A673 (cell line): ENCODE measurements around the gene FES. TPM values are rescaled to one million over a fixed set of nuclear protein-coding genes. Genes with fewer than 3 reads are reported as not detected.
A peak's percentile ranks its signal among the peaks of the same experiment; 100 is the strongest.

Experiments used
- BruUV-seq: library from RNA; stranded (reverse); fragments of 400-500 nt; replicated peaks from 2 replicates; lab custom pipeline; 2021; lab: Mats Ljungman, UMichigan
- CTCF ChIA-PET: fragments of 300-600 bp; sonication (Branson Sonifier 250); formaldehyde crosslinking; loops from one replicate; lab custom pipeline; 2022; ENCODE audit warnings: antibody characterized with exemption; lab: Charles Lee
- POLR2A ChIA-PET: fragments of 300-600 bp; sonication (Branson Sonifier 250); formaldehyde crosslinking; loops from one replicate; lab custom pipeline; 2022; ENCODE audit warnings: antibody characterized with exemption; ENCODE audit not compliant: low non-redundant PET; lab: Charles Lee
- DNase-seq: peaks from one replicate; pipeline ENCODE4 v3.0.0-alpha.2; 2015; ENCODE audit warnings: low spot score
- H3K27ac ChIP-seq: fragments of 200-600 bp; sonication (generic); 2 replicates; pipeline ENCODE4 v1.5.1; 2016; ENCODE audit warnings: mixed run types, low read depth, mild to moderate bottlenecking, mixed read lengths, antibody characterized with exemption, low read length; ENCODE audit not compliant: poor library complexity, severe bottlenecking
- H3K27me3 ChIP-seq: fragments of 200-600 bp; sonication (generic); replicated peaks from 2 replicates; pipeline ENCODE4 v1.6.1; 2017; ENCODE audit warnings: mixed run types, low read depth, mild to moderate bottlenecking, mixed read lengths, antibody characterized with exemption, low read length; ENCODE audit not compliant: insufficient read depth, poor library complexity
- H3K36me3 ChIP-seq: fragments of 200-600 bp; sonication (generic); 2 replicates; pipeline ENCODE4 v1.6.1; 2016; ENCODE audit warnings: mixed run types, mild to moderate bottlenecking, mixed read lengths, antibody characterized with exemption, low read length; ENCODE audit not compliant: insufficient read depth, poor library complexity, severe bottlenecking
- H3K4me1 ChIP-seq: fragments of 200-600 bp; sonication (generic); 2 replicates; pipeline ENCODE4 v1.6.1; 2017; ENCODE audit warnings: mixed run types, mild to moderate bottlenecking, mixed read lengths, antibody characterized with exemption, low read length; ENCODE audit not compliant: insufficient read depth, poor library complexity, severe bottlenecking
- H3K4me3 ChIP-seq: fragments of 200-600 bp; sonication (generic); 2 replicates; pipeline ENCODE4 v1.5.1; 2016; ENCODE audit warnings: low read depth, mixed run types, mild to moderate bottlenecking, mixed read lengths, low read length; ENCODE audit not compliant: poor library complexity, severe bottlenecking
- H3K9me3 ChIP-seq: fragments of 200-600 bp; sonication (generic); 2 replicates; pipeline ENCODE4 v1.6.1; 2016; ENCODE audit warnings: mixed run types, low read depth, mild to moderate bottlenecking, mixed read lengths, antibody characterized with exemption, low read length; ENCODE audit not compliant: poor library complexity, severe bottlenecking
- EZH2 ChIP-seq: fragments of 200-600 bp; sonication (generic); IDR thresholded peaks from 2 replicates; pipeline ENCODE4 v1.6.1; 2017; ENCODE audit warnings: borderline replicate concordance, low read depth, mild to moderate bottlenecking, mixed read lengths, antibody characterized with exemption, low read length; ENCODE audit not compliant: poor library complexity, severe bottlenecking
- intact Hi-C: fragments of 100-400 bp; cut with micrococcal nuclease; formaldehyde crosslinking; loops from one replicate; pipeline ENCODE4 v1.10.0; 2022; ENCODE audit not compliant: unreplicated experiment
- total RNA-seq: library from RNA; stranded (reverse); gene quantifications from 2 replicates; pipeline ENCODE4 v1.2.3, GENCODE V29; 2021
- TF ChIP-seq, protein P1 (sequence below): fragments of 300-800, 200-600 bp; sonication (generic); conservative IDR thresholded peaks from 2 replicates; pipeline ENCODE4 v1.5.1; 2017; ENCODE audit warnings: low read depth, mild to moderate bottlenecking, antibody characterized with exemption, low read length, moderate library complexity, mixed read lengths

FES gene
- total RNA-seq, 1 experiment from 2014 or later: 3.8 TPM

DNA sequence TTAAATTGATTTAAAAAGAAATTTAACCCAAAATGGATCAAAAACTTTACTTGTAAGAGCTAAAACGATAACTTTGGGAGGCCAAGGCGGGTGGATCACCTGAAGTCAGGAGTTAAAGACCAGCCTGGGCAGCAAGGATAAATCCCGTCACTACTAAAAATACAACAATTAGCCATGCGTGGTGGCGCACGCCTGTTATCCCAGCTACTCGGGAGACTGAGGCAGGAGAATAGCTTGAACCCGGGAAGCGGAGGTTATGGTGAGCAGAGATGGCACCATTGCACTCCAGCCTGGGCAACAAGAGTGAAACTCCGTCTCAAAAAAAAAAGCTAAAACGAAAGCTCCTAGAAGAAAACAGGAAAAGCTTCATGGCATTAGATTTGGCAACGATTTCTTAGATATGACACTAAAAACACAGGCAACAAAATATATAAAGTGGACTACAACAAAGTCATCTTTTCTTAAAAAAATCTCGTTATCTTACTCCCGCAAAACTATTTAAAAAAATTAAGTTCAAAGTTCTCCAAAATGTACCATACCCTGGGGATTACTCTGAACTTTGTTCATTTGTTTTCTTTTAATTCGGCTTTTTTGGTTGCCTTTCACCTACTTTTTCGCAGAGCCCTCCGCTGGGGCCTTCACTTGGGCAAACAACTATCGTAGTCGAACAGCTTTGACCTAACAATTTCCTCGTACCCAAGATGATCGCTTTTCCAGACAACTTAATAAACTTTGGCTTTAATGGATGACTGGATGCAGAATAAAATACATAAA is 45.1 kb downstream of the FES start:
- Histone ChIP-seq H3K9me3 (no peaks in the 10 kb centered on the region), H3K4me1 (peaks cover 14% of the 10 kb centered on the region), H3K27ac (peak overlapping the region; percentile 86), H3K36me3 (no peaks in the 10 kb centered on the region), H3K27me3 (no peaks in the 10 kb centered on the region), H3K4me3 (peak overlapping the region; percentile 53)
- intact Hi-C loops: loop anchor here (2.0 to 10.0 kb wide), 3 partner anchors 27 to 785 kb away; partner anchors contain the start of gene MAN2A2
- TF ChIP-seq, protein P1, sequence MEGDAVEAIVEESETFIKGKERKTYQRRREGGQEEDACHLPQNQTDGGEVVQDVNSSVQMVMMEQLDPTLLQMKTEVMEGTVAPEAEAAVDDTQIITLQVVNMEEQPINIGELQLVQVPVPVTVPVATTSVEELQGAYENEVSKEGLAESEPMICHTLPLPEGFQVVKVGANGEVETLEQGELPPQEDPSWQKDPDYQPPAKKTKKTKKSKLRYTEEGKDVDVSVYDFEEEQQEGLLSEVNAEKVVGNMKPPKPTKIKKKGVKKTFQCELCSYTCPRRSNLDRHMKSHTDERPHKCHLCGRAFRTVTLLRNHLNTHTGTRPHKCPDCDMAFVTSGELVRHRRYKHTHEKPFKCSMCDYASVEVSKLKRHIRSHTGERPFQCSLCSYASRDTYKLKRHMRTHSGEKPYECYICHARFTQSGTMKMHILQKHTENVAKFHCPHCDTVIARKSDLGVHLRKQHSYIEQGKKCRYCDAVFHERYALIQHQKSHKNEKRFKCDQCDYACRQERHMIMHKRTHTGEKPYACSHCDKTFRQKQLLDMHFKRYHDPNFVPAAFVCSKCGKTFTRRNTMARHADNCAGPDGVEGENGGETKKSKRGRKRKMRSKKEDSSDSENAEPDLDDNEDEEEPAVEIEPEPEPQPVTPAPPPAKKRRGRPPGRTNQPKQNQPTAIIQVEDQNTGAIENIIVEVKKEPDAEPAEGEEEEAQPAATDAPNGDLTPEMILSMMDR: no peak
- TF ChIP-seq EZH2: no peak
- ChIA-PET POLR2A (no interaction called here), CTCF (interaction anchor here (1.0 kb wide), 1 partner anchor 27 kb away, joined by 4 read pairs; no protein-coding TSS in a partner anchor)
- TSS peak; percentile 92 for BruUV-seq
- no peak for DNase-seq

DNA sequence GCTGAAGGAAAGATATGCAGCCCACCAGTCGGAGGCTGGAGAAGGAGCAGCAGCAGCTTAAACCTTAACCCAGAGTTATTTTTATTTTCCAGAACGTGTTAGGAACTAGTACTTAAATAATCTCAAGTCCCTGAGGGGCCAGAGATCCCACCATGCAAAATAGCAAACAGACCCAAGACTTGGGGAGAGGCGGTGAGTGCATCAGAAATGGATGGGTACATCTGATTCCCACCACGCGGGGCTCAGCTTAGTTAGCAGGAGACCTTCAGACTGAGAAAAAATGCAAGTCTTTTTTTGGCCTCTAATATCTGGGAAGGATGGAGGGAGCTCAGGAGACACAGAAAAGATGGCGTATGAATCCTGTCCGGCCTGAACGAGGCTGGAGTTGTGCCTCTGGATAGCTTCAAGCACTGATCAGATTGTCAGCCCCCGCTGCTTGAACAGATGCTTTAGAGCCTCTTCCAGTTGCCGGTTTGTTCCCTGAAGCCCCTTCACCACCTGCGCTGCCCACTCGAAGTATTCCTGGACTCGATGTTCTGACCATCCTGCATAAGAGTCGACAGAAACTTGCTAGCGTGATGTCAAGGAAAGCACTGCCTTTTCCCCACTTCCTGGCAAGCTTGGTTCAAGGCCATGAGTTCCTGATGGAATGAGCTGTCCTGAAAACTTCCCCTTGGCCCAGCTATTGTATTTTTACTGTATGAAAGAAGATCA is 46.7 kb downstream of the FES start:
- TF ChIP-seq, protein P1: no peak
- TF ChIP-seq EZH2: no peak
- Histone ChIP-seq H3K36me3 (no peaks in the 10 kb centered on the region), H3K27me3 (no peaks in the 10 kb centered on the region), H3K4me3 (peak overlapping the region; percentile 96), H3K27ac (peak overlapping the region; percentile 86), H3K4me1 (peaks cover 20% of the 10 kb centered on the region), H3K9me3 (no peaks in the 10 kb centered on the region)
- ChIA-PET CTCF (interaction anchor here (0.7 to 2.9 kb wide), 7 partner anchors 28 to 341 kb away, joined by 3 to 9 read pairs (median 5); partner anchors contain the start of gene MAN2A2), POLR2A (no interaction called here)
- no peak for DNase-seq
- intact Hi-C loops: loop anchor here (2.0 to 10.0 kb wide), 3 partner anchors 28 to 786 kb away; partner anchors contain the start of gene MAN2A2
- no TSS peak for BruUV-seq

DNA sequence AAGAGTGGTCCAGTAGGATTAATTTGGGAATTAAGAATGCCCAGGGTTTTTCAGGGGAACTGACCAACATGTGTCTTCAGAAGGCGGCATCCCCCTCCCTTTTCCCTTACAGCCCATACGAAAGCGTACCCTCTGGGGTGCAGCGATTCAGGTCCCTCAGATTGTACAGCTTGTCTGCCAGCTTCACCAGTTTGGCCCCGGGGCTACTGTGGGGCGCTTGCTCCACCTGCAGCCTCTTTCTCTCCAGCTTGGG is 47.2 kb downstream of the FES start:
- intact Hi-C loops: loop anchor here (2.0 to 10.0 kb wide), 3 partner anchors 29 to 787 kb away; partner anchors contain the start of gene MAN2A2
- POLR2A ChIA-PET: no interaction called here
- no peak for TF ChIP-seq EZH2
- TF ChIP-seq, protein P1: no peak

More for the DNA sequence above, 47.2 kb downstream of the FES start:
- H3K4me1 ChIP-seq: peaks cover 25% of the 10 kb centered on the region
- no peak for DNase-seq
- peak overlapping the region; percentile 96 for H3K4me3 ChIP-seq
- H3K27ac ChIP-seq: peak overlapping the region; percentile 80
- BruUV-seq: no TSS peak
- H3K9me3 ChIP-seq: no peaks in the 10 kb centered on the region
- CTCF ChIA-PET: interaction anchor here (0.7 to 2.9 kb wide), 7 partner anchors 29 to 340 kb away, joined by 3 to 9 read pairs (median 5); partner anchors contain the start of gene MAN2A2
- H3K27me3 ChIP-seq: no peaks in the 10 kb centered on the region
- no peaks in the 10 kb centered on the region for H3K36me3 ChIP-seq
